Measurements from ENCODE around the gene RPS15. TPM values are rescaled to one million over a fixed set of nuclear protein-coding genes. Genes with fewer than 3 reads are reported as not detected.
A peak's percentile ranks its signal among the peaks of the same experiment; 100 is the strongest.

The RPS15 gene
- total and polyA plus RNA-seq, 9 of the 15 experiments (the other 6 are each of a cell fraction or from before 2014, with no cell fraction given): 605 to 2,791 (median 957) TPM

GRCh38 chr19:1478934-1479707 lies 40.9 kb downstream of the RPS15 start, which contains the start of gene C19orf25 (continued):
- TF ChIP-seq ZBTB26 (CRISPR knock-in tag; IDR thresholded peaks at IDR 0.05) (no peak), ZC3H11A (IDR thresholded peaks at IDR 0.05; ENCODE audit: low read depth, low read length) (no peak), SREBF1 (IDR thresholded peaks at IDR 0.05; ENCODE audit: borderline replicate concordance, low read depth, low read length) (no peak), TCF7L2 (IDR thresholded peaks at IDR 0.05; ENCODE audit: low read depth, low read length) (no peak), SPI1 (IDR thresholded peaks at IDR 0.05; ENCODE audit: borderline replicate concordance, low read depth, low read length) (peak; percentile 56; the same call in 1 of the 2 replicates), ZNF717 (CRISPR knock-in tag; IDR thresholded peaks at IDR 0.05) (no peak), LEF1 (IDR thresholded peaks at IDR 0.05) (peak; percentile 53; the same call in 1 of the 2 replicates), MCM5 (IDR thresholded peaks at IDR 0.05; ENCODE audit: low read depth) (no peak), SIN3A (IDR thresholded peaks at IDR 0.05; ENCODE audit: borderline replicate concordance in 2 of 2, control insufficient read depth in 1 of 2, low read depth in 2 of 2, low read length in 2 of 2) (peak; percentile 22 to 50; a peak in 2 of 4 replicates), BRD4 (IDR thresholded peaks at IDR 0.05) (0 out of 2 replicates have a peak, but pooled peaks have one; percentile 42), HNRNPK (IDR thresholded peaks at IDR 0.05; ENCODE audit: low read depth, low read length, poor library complexity, severe bottlenecking) (no peak), CBFB (CRISPR knock-in tag; IDR thresholded peaks at IDR 0.05) (no peak), ZNF23 (CRISPR knock-in tag; IDR thresholded peaks at IDR 0.05) (no peak), ZNF395 (CRISPR knock-in tag; IDR thresholded peaks at IDR 0.05) (no peak), ZNF444 (CRISPR knock-in tag; IDR thresholded peaks at IDR 0.05) (no peak), KLF1 (tag; IDR thresholded peaks at IDR 0.05) (no peak; the same call in 1 of the 2 replicates), THRA (IDR thresholded peaks at IDR 0.05) (no peak), RBM15 (IDR thresholded peaks at IDR 0.05; ENCODE audit: insufficient read depth, low read length) (no peak), ZNF699 (CRISPR knock-in tag; IDR thresholded peaks at IDR 0.05; ENCODE audit: insufficient replicate concordance) (no peak), ZNF140 (CRISPR knock-in tag; IDR thresholded peaks at IDR 0.05) (no peak), ZNF174 (CRISPR knock-in tag; IDR thresholded peaks at IDR 0.05) (no peak), NR4A1 (CRISPR knock-in tag; IDR thresholded peaks at IDR 0.05) (no peak), NR4A1 (tag; IDR thresholded peaks at IDR 0.05) (no peak), PATZ1 (CRISPR knock-in tag; IDR thresholded peaks at IDR 0.05; ENCODE audit: borderline replicate concordance) (no peak)

Measured in K562 (cell line).